Naive thymus-derived CD4-positive, alpha-beta T cell (primary cell): ENCODE measurements around the gene C1orf174. TPM values are rescaled to one million over a fixed set of nuclear protein-coding genes. Genes with fewer than 3 reads are reported as not detected.

Experiments
- ATAC-seq: fragments of 150-1000 bp; cut with Tn5 transposase; 2 replicates; pipeline ENCODE4 v1.10.0; 2021; ENCODE audit warnings: mild to moderate bottlenecking, moderate library complexity
- CTCF ChIA-PET: fragments of 350-600 bp; sonication (Branson Sonifier 250); formaldehyde crosslinking; loops from one replicate; lab custom pipeline; 2021; ENCODE audit warnings: antibody characterized with exemption; lab: Charles Lee
- POLR2A ChIA-PET: fragments of 350-600 bp; sonication (Branson Sonifier 250); formaldehyde crosslinking; loops from one replicate; lab custom pipeline; 2021; ENCODE audit warnings: antibody characterized with exemption, inconsistent platforms; lab: Charles Lee
- DNase-seq, 9 donors: peaks; one replicate each; pipeline versions ENCODE4 v3.0.0 to v3.0.0-alpha.2; 2020 to 2022; ENCODE audit warnings: mixed read lengths in 1 of 9
- H3K27ac ChIP-seq: one replicate; pipeline ENCODE4 v1.7.0; 2013; ENCODE audit warnings: mild to moderate bottlenecking, low read depth, low read length, moderate library complexity
- H3K27me3 ChIP-seq, 2 donors: one replicate each; pipeline ENCODE4 v1.7.0; 2013; ENCODE audit warnings: low read length in 2 of 2, mild to moderate bottlenecking in 2 of 2, moderate library complexity in 2 of 2; ENCODE audit not compliant: control insufficient read depth in 2 of 2, insufficient read depth in 2 of 2
- H3K36me3 ChIP-seq, 3 experiments: 1 replicate in 2 of 3; 2 replicates in 1 of 3; pipeline ENCODE4 v1.7.0; 2013; ENCODE audit warnings: low read length in 3 of 3, mild to moderate bottlenecking in 3 of 3, moderate library complexity in 1 of 3; ENCODE audit not compliant: insufficient read depth in 3 of 3, control insufficient read depth in 2 of 3
- H3K4me1 ChIP-seq, 2 donors: one replicate each; pipeline ENCODE4 v1.7.0; 2013; ENCODE audit warnings: low read length in 2 of 2, mild to moderate bottlenecking in 2 of 2, moderate library complexity in 1 of 2; ENCODE audit not compliant: control insufficient read depth in 2 of 2, insufficient read depth in 2 of 2
- H3K4me3 ChIP-seq: 2 replicates; pipeline ENCODE4 v1.7.0; 2013; ENCODE audit warnings: mild to moderate bottlenecking, low read length
- H3K9me3 ChIP-seq, 3 experiments: 1 replicate in 2 of 3; 2 replicates in 1 of 3; pipeline ENCODE4 v1.7.0; 2013; ENCODE audit warnings: low read length in 3 of 3; ENCODE audit not compliant: control insufficient read depth in 2 of 3
- H3K27ac Mint-ChIP-seq, 9 donors: one replicate each; pipeline ENCODE4 v1.8.0; 2020 to 2022; ENCODE audit warnings: mixed read lengths in 9 of 9, mild to moderate bottlenecking in 8 of 9, moderate library complexity in 5 of 9, inconsistent platforms in 2 of 9
- H3K27me3 Mint-ChIP-seq, 5 donors: one replicate each; pipeline ENCODE4 v1.8.0; 2021 to 2022; ENCODE audit warnings: mixed read lengths in 5 of 5, mild to moderate bottlenecking in 1 of 5
- H3K36me3 Mint-ChIP-seq, 5 donors: one replicate each; pipeline ENCODE4 v1.8.0; 2020 to 2022; ENCODE audit warnings: mixed read lengths in 5 of 5, mild to moderate bottlenecking in 3 of 5, inconsistent platforms in 1 of 5
- H3K4me1 Mint-ChIP-seq, 7 donors: one replicate each; pipeline ENCODE4 v1.8.0; 2020 to 2022; ENCODE audit warnings: mixed read lengths in 7 of 7, mild to moderate bottlenecking in 3 of 7, inconsistent platforms in 1 of 7
- H3K4me3 Mint-ChIP-seq, 10 donors: one replicate each; pipeline ENCODE4 v1.8.0; 2020 to 2022; ENCODE audit warnings: mild to moderate bottlenecking in 10 of 10, mixed read lengths in 10 of 10, moderate library complexity in 6 of 10, inconsistent platforms in 2 of 10
- H3K9me3 Mint-ChIP-seq, 11 donors: one replicate each; pipeline ENCODE4 v1.8.0; 2020 to 2022; ENCODE audit warnings: mixed read lengths in 11 of 11, mild to moderate bottlenecking in 4 of 11, inconsistent platforms in 1 of 11, moderate library complexity in 1 of 11
- intact Hi-C, 2 donors: fragments of 100-400 bp; cut with micrococcal nuclease; formaldehyde crosslinking; loops; one replicate each; pipeline ENCODE4 v1.15.1; 2023
- polyA plus RNA-seq, 2 donors: library from polyadenylated mRNA; unstranded; fragments of 300-500 nt; fragmentation: Illumina TruSeq; gene quantifications; one replicate each; pipeline ENCODE4 v1.2.3, GENCODE V29; 2021
- total RNA-seq, 6 experiments: library from RNA in 5 of 6; stranded (reverse) in 5 of 6; gene quantifications; 1 replicate in 5 of 6; 2 replicates in 1 of 6; pipeline ENCODE4 v1.2.3 and lab custom pipeline; 2021 to 2026

The C1orf174 gene
- total and polyA plus RNA-seq, 7 experiments from 2014 or later, result 17.0 to 34.7 (median 27.1) TPM

DNA sequence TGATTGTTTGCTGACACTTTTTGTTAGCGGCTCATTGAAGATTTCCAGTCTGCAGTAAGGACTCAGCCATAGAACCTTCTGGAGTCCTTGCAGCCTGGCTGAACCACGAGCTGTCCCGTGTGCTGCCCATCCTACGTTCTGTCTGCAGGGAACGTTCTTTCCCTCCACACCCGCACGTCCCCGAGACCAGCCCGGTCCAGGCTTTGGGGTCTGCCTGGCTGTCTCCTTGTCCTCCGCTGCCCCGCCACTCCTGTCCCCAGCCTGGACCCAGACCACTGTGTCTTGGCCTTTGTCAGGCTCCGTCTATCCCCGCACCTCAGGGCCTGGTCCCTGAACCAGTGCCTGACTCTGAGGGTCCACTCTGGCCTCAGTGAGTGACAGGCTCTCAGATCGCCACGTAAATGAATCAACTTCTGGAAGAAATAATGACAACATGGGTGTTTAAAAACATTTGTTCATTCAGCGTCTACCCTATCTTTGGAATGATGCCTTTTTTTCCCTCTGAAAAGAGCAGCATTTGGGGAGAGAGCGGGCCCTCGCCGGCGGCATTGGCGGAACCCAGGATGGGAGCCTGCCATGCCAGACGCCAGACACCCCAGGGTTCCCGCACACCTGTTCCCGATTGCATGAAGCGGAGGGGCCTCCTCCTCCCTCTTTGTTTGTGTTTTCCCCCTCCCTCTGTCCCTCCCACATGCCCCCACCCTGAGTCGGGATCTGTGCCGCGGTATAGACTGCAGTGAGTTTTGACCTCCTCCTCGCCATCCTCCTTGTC is 43.9 kb upstream of the C1orf174 start:
- peaks cover 0 to 60% (median 28%) of the 10 kb centered on the region in 5 donors for H3K27me3 Mint-ChIP-seq
- H3K36me3 ChIP-seq, result no peaks in the 10 kb centered on the region
- H3K9me3 ChIP-seq, result no peaks in the 10 kb centered on the region
- DNase-seq (no peak), ATAC-seq (no peak)
- H3K27ac Mint-ChIP-seq, result peak overlapping the region in 1 of 9 donors; percentile 22
- ChIA-PET CTCF (no interaction called here), POLR2A (no interaction called here)
- H3K4me3 ChIP-seq, result no peak overlapping the region
- no peaks in the 10 kb centered on the region for H3K27me3 ChIP-seq
- H3K36me3 Mint-ChIP-seq, result no peaks in the 10 kb centered on the region
- H3K9me3 Mint-ChIP-seq, result peaks cover 0 to 3% (median 0%) of the 10 kb centered on the region in 11 donors
- H3K4me3 Mint-ChIP-seq, result no peak overlapping the region
- H3K4me1 ChIP-seq, result no peaks in the 10 kb centered on the region
- intact Hi-C loops, result loop anchor here in 1 of 2 donors (2.0 kb wide), 1 partner anchor 35 kb away; no protein-coding TSS in a partner anchor
- no peaks in the 10 kb centered on the region for H3K4me1 Mint-ChIP-seq
- H3K27ac ChIP-seq, result no peak overlapping the region

DNA sequence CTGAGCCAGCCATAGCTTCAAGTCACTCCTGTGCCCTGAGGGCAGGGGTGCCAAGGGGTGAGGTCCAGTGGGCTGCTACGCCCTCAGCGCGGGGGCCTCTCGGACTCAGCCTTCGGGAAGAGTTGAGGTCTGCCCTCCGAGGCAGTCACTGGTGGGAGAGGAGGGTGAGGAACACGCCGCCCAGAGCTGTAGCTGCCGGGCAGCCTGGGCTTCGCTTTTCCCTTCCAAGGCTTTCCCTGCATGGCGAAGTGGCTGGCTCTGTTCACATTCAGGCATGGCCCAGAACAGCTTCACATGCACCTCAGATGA is 43.0 kb upstream of the C1orf174 start:
- ATAC-seq, result no peak
- intact Hi-C loops, result loop anchor here in 1 of 2 donors (2.0 kb wide), 1 partner anchor 36 kb away; no protein-coding TSS in a partner anchor
- Histone ChIP-seq H3K36me3 (no peaks in the 10 kb centered on the region), H3K27ac (no peak overlapping the region), H3K9me3 (no peaks in the 10 kb centered on the region), H3K27me3 (no peaks in the 10 kb centered on the region), H3K4me3 (no peak overlapping the region), H3K4me1 (no peaks in the 10 kb centered on the region)
- H3K27me3 Mint-ChIP-seq, result peaks cover 0 to 56% (median 25%) of the 10 kb centered on the region in 5 donors
- ChIA-PET CTCF (no interaction called here), POLR2A (no interaction called here)
- peaks cover 0 to 7% (median 4%) of the 10 kb centered on the region in 11 donors for H3K9me3 Mint-ChIP-seq
- no peak overlapping the region for H3K27ac Mint-ChIP-seq
- H3K4me3 Mint-ChIP-seq, result no peak overlapping the region
- peaks cover 0 to 1% (median 0%) of the 10 kb centered on the region in 7 donors for H3K4me1 Mint-ChIP-seq
- DNase-seq, result no peak
- H3K36me3 Mint-ChIP-seq, result peaks cover 0 to 4% (median 0%) of the 10 kb centered on the region in 5 donors

DNA sequence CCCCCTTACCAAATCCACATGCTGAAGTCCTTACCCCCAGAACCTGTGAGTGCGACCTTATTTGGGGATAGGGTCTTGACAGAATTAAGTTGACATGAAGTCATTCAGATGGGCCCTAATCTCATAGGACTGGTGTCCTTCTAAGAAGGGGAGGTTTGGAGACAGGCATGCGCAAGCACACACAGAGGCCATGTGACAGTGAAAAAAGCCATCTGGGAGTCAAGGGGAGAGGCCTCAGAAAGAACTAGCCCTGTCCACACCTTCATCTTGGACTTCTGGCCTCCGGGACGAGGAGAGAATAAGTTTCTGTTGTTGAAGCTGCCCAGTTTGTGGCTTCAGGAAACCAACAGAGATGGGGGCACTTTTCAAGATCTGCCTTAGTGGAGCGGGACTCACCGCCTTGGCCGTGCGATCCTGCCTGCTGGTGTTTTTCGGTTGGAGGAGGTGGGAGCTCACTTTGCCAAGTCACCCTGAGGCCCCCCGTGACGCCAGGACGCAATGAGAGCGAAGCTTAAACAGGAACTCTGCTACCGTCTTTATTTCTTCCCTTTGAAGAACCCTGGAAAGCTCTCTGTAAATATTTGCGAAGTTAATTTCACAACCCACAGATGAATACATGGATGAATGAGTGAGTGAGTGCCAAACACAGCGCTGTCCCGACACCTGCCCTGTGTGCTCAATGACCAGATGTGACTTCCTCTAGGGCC is 42.5 kb upstream of the C1orf174 start:
- POLR2A ChIA-PET, result no interaction called here
- H3K36me3 ChIP-seq, result no peaks in the 10 kb centered on the region
- Mint-ChIP-seq H3K27me3 (peaks cover 0 to 51% (median 22%) of the 10 kb centered on the region in 5 donors), H3K4me1 (peaks cover 0 to 1% (median 0%) of the 10 kb centered on the region in 7 donors), H3K36me3 (peaks cover 0 to 4% (median 0%) of the 10 kb centered on the region in 5 donors), H3K9me3 (peaks cover 0 to 12% (median 4%) of the 10 kb centered on the region in 11 donors), H3K4me3 (no peak overlapping the region), H3K27ac (no peak overlapping the region)
- no peaks in the 10 kb centered on the region for H3K27me3 ChIP-seq
- no peak overlapping the region for H3K4me3 ChIP-seq
- H3K9me3 ChIP-seq, result no peaks in the 10 kb centered on the region
- H3K27ac ChIP-seq, result no peak overlapping the region
- DNase-seq (no peak), ATAC-seq (no peak)
- H3K4me1 ChIP-seq, result no peaks in the 10 kb centered on the region
- CTCF ChIA-PET, result no interaction called here
- intact Hi-C loops, result loop anchor here in 1 of 2 donors (2.0 kb wide), 1 partner anchor 36 kb away; no protein-coding TSS in a partner anchor

DNA sequence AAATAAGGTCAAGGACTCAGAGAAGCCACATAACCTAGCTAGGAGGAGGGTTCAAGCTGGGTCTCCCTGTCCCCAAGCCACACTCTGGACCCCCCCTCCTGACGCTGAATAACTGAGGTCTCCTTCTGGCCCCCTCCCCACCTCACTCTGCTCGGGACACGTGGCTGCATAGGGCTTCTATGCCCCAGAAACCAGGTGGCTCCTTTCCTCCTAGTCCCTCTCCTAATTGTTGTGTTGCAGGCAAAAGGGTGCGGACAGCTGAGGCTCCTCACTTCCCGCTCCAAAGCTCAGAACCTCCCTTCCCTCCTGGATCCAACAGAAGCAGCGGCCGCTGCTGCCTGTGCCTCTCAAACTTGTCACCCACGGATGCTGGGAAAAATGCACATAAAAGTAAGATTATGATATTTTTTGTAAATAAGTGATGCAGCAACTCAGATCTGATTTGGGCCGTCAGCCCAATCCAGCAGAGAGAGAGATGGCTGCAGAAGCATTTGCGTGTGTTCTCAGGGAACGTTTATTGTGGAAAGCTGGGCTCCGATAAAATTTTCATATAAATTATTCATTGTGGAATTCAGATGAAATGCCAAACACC is 40.8 kb upstream of the C1orf174 start:
- no peaks in the 10 kb centered on the region for H3K4me1 ChIP-seq
- CTCF ChIA-PET, result no interaction called here
- Mint-ChIP-seq H3K4me1 (peaks cover 0 to 1% (median 0%) of the 10 kb centered on the region in 7 donors), H3K9me3 (peaks cover 3 to 26% (median 8%) of the 10 kb centered on the region in 11 donors), H3K27me3 (peaks cover 0 to 44% (median 20%) of the 10 kb centered on the region in 5 donors), H3K4me3 (no peak overlapping the region), H3K27ac (no peak overlapping the region), H3K36me3 (peaks cover 0 to 4% (median 0%) of the 10 kb centered on the region in 5 donors)
- no peaks in the 10 kb centered on the region for H3K27me3 ChIP-seq
- H3K36me3 ChIP-seq, result no peaks in the 10 kb centered on the region
- ATAC-seq (no peak), DNase-seq (no peak)
- peaks cover 0 to 4% (median 0%) of the 10 kb centered on the region in 3 experiments for H3K9me3 ChIP-seq
- H3K27ac ChIP-seq, result no peak overlapping the region
- H3K4me3 ChIP-seq, result no peak overlapping the region
- intact Hi-C loops, result no loop called here
- POLR2A ChIA-PET, result no interaction called here

DNA sequence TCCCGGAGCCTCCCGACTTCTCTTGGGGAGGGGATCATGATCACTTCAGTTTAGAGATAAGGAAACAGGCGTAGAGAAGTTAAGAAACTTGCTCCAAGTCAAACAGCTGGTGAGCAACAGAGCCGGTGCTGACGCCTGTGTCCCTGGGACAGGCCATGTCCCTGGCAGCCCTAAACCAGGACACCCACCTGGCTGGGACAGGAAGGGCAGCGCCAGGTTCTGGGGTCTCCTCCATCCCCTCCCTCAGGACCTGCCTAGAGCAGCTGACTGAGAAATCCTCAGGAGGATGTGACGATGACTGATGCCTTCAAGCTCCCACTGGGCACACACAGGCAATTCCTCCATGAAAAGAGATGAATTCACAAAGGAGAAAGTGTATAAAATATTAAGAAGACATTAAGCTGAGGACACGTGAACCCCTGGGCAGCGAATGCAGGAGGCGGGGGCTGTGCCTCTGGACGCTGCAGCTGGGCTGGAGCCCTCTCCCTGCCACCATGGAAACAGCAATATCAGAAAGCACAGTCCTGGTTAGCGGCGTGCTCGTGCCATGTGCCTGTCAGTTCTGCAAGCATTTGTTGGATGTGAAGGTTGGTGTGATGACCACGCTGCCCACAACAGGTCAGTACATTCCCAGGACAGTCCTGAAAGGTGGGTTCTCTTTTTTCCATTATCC is 40.1 kb upstream of the C1orf174 start:
- Histone ChIP-seq H3K4me3 (no peak overlapping the region), H3K4me1 (no peaks in the 10 kb centered on the region), H3K36me3 (no peaks in the 10 kb centered on the region), H3K9me3 (peaks cover 0 to 4% (median 0%) of the 10 kb centered on the region in 3 experiments), H3K27me3 (no peaks in the 10 kb centered on the region), H3K27ac (no peak overlapping the region)
- Mint-ChIP-seq H3K27ac (no peak overlapping the region), H3K9me3 (peaks cover 3 to 26% (median 8%) of the 10 kb centered on the region in 11 donors), H3K4me3 (peak overlapping the region in 1 of 10 donors; percentile 34), H3K36me3 (peaks cover 0 to 8% (median 0%) of the 10 kb centered on the region in 5 donors), H3K27me3 (peaks cover 0 to 42% (median 15%) of the 10 kb centered on the region in 5 donors), H3K4me1 (peaks cover 0 to 1% (median 0%) of the 10 kb centered on the region in 7 donors)
- ChIA-PET POLR2A (no interaction called here), CTCF (no interaction called here)
- DNase-seq (no peak), ATAC-seq (no peak)
- intact Hi-C loops, result no loop called here
